GM19324 (cell line): Measurements from ENCODE around the gene ATRAID.
A peak's percentile ranks its signal among the peaks of the same experiment; 100 is the strongest.
"Not testable (repeated sequence)": the region's sequence is repeated elsewhere in the genome, so short reads cannot be mapped to it uniquely, and the experiment has no call there.

Experiments used
- ATAC-seq: cut with Tn5 transposase; IDR thresholded peaks from one replicate; pipeline ENCODE4 v1.9.1; 2021; ENCODE audit warnings: mild to moderate bottlenecking, moderate library complexity; ENCODE audit not compliant: unreplicated experiment, low FRiP score

The ATRAID gene

DNA sequence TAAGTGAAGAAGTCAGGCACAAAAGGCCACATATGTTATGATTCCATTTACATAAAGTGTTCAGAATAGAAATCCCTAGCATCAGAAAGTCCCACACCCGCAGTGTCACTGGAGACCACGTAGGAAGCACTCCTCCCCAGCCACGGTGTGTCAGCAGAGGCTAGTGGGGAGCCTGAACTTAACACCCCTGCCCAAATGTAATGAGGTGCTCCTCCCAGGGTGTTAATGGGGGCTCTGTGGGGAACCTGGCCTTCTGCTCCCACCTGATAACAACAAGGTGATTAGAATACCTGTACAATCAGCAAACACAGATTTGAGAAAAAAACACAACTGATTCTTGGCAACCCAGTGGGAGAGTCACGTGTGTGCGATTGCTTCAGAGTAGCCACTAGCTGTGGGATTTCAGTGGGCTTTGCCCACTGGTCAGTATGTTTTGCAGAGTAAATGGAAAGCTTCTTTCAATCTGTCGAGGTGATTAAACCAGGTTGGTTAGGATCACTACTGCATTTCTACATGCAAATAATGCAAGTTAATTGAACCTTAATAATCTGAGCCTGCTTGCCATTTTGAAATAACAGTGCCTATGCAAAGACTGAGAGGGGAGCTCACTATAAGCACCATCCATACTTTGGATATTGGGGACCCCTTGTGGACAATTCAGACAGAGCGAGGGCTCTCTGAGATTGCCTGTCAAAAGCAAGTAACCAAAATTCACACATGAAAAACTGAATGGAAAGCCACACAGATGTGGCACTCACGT, 20.6 kb upstream of the ATRAID start:
- no peak for ATAC-seq

DNA sequence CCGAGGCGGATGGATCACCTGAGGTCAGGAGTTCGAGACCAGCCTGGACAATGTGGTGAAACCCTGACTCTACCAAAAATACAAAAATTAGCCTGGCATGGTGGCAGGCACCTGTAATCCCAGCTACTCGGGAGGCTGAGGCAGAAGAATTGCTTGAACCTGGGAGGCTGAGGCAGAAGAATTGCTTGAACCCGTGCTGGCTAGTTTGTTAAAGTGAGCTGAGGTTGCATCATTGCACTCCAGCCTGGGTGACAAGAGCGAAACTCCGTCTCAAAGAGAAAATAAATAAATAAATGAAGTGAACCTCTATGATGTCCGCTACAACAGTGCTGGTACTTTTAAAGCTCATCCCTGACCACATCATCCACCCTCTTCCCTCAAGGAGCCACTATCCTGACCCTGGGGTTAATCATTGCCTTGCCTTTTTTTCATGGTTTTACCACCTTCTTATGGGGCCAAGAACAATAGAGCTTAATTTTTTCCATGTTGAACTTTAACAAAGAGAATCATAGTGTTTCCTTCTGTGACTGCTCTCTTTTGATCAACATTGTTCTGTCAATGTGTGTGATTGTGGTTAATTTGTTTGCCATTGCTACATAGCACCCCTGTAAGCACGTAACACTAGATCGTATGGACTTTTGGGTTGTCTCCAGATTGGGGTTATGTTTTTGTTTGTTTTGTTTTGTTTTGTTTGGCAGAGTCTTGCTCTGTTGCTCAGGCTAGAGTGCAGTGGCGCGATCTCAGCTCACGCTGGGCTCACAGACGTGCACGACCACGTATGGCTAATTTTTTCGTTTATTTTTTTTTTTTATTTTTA, 17.1 kb upstream of the ATRAID start:
- no peak for ATAC-seq

DNA sequence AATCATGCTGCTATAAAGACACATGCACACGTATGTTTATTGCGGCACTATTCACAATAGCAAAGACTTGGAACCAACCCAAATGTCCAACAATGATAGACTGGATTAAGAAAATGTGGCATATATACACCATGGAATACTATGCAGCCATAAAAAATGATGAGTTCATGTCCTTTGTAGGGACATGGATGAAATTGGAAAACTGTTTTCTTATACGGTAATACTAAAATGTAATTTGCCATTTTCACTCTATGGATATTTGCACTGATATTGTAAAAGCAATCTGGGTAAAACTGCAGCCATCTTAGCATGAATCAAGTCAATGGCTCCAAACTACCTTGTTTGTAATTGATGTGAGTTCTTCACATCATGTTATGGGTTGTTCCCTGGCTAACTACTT, 16.0 kb upstream of the ATRAID start:
- not testable (repeated sequence) for ATAC-seq

DNA sequence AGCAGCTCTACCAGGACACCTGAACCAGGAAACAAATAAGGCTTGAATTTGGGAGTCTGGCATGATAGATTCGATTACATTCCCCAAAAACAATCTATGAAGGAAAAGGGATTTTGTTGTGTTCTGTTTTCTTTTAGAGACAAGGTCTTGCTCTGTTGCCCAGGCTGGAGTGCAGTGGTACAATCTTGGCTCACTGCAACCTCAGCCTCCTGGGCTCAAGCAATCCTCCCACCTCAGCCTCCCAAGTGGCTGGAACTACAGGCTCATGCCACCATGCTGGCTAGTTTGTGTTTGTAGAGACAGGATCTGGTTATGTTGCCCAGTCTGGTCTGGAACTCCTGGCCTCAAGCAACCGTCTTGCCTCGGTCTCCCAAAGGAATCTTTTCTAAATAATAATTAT, 13.8 kb upstream of the ATRAID start:
- ATAC-seq: not testable (repeated sequence)

DNA sequence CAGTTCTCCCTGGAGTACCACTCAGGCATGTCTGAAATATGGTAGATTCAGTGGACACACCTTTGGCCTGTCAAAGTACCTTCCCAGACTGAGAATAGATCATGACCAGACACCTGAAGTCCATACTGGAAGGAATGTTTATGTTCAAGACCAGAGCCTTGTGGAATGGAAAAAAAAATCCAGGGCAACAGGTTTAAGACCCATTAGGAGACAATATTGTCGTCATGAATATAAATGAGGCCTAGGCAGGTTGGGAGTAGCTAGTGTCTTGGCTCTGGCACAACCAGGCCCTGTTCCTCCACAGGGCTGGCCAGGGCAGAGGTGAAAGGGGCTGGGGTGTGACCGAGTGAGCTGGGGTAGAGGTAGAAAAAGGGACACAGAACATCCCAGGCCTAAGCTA, 13.2 kb upstream of the ATRAID start:
- ATAC-seq: no peak

DNA sequence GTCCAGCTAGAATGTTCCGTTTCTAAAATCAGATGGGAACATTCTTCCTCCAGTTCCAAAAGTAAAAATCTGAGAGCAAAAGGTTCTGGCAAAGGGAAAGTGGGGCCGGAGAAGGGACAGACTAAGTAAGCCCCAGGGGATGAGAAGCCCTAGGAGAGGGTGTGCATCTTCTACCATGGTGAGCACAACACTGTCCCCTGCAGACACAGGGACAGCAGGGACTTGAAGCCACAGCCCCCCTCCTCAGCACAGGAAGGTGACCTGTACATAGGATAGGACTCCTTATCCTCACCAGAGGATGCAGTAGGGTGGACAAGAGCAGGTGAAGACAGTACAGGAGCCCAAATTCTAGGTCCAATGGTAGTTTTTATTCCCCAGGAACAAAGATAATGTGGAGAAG, 12.6 kb upstream of the ATRAID start:
- no peak for ATAC-seq

DNA sequence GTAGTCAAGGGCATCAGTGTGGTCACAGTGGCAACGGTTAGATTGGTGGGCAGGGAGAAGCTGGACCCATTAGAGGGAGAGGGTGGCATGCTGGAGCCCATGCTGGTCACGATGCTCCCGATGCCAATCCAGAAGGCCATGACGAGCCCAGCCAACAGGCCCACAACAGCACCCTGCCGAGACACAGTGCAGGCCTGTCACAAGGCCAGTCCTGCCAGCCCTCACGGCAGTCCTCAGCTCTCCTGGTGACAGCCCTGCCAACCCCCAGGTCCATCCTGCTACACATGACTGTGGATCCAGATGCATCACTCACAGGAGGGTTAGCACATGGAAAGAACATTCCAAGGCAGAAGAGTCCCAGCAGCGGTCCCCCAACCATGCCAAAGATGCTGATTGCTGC, 10.2 kb upstream of the ATRAID start:
- ATAC-seq: no peak

DNA sequence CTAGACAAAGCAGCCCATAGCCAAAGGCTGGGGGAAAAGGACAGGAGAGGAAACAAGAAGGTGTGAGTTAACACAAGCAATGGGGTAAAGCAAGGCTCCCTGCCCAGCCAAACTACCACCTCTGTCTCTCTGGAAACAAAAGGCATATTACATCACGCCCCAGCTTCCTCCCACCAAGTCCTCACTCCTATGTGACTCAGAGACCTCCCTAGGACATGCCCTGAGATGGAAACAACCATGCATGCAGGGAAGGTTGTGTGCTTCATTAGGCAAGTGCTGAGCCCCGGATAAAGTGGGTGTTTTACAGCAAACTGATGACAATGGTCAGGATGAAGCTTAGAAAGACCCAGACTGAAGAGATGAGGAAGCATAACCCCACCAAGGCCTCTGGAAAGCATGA, 9.0 kb upstream of the ATRAID start:
- no peak for ATAC-seq

DNA sequence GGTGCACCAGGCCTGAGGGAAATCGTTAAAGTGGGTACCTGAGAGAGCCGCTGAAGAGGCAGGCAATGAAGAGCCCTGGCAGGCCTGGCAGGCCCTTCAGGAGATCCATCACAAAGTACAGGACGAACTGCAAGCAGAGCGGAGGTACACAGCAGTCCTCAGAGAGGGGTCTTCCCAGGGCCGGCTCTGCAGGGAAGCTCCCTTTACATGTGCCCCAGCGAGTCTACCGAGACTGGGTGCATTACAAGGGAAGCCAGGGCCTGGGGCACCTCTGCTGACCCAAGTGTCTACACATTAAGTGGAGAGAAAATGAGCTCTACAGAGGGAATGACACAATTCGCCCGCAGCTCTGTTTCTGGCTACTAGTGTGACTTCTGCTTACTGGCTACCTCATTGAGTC, 8.1 kb upstream of the ATRAID start:
- ATAC-seq: no peak

DNA sequence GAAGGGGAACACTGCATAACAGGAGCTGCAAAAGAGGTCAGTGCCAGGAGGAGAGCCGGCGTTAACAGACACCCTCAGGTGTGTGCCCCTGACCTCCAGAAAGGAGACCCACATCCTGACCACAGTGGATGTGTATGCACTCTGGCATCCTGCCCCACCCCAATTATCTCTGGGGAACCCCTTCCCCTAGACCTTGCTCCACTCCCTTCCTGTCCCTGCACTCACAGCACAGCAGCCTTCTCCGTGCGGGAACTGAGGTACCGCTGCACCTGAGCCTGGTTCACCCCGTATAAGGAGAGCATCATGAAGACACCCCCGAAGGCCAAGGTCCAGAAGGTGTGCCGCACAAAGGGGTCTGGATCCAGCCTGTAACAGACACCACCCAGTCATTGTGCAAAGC, 7.3 kb upstream of the ATRAID start:
- ATAC-seq: no peak

DNA sequence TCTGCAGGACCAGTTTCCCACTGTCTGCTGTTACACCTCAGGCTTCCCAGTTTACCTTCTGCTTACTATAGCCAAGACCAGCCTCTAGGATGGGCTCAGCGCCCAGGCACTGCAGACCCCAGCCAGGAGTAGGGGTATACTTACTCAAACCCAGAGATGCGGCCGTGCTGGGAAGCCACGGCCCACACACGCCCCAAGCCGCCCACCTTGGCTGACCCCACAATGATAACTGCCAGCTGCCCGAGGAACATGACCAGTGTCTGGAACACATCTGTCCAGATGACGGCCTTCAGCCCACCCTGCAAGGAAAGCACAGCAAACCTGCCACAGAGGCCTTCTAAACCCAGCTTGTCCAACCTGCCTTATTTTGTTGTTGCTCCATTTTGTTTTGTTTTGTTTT, 6.6 kb upstream of the ATRAID start:
- ATAC-seq: no peak

DNA sequence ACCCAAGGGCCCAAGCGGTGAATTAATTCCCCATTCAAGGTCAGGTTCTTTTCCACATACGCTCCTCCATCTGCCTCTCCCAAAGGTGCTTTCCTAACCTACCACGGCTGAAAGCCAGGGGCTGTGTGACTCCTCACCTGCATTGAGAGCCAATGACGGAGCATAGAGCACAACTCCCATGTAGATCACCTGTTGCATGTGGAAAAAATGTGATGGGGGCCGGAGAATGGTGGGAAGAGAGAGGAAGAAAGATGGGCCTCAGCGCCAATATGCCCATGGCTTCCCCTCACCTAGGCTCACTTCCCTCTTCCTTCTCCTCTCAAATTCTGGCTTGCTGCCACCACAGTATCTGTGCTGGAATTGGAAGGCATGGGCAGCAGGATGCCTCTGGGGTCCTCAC, 5.5 kb upstream of the ATRAID start:
- no peak for ATAC-seq

DNA sequence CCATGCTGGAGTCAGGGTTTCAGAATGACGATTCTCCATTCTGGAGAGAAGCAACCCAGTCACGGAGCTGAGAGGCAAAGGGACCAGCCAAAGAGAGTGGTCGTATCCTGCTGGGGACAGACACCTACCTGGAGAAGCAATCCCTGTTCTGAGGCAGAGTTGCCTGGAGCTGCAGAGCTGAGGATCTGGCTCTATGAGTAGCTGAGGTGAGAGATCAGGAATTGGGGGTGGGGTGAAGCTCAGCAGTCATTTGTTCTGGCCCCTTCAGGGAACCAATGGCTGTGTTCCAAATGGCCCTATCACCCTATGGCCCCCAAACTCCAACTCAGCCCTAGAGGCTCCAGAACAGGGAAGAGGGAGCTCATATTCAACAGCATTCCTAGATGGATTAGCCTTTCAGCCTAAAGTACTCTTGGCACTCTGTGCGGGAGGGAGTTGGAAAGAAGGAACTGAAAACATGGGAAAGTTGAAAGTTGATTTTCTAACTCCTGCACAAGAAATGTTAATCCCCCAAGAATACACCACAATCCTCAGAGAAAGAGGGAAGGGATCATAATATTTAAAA, 3.3 kb upstream of the ATRAID start:
- no peak for ATAC-seq

DNA sequence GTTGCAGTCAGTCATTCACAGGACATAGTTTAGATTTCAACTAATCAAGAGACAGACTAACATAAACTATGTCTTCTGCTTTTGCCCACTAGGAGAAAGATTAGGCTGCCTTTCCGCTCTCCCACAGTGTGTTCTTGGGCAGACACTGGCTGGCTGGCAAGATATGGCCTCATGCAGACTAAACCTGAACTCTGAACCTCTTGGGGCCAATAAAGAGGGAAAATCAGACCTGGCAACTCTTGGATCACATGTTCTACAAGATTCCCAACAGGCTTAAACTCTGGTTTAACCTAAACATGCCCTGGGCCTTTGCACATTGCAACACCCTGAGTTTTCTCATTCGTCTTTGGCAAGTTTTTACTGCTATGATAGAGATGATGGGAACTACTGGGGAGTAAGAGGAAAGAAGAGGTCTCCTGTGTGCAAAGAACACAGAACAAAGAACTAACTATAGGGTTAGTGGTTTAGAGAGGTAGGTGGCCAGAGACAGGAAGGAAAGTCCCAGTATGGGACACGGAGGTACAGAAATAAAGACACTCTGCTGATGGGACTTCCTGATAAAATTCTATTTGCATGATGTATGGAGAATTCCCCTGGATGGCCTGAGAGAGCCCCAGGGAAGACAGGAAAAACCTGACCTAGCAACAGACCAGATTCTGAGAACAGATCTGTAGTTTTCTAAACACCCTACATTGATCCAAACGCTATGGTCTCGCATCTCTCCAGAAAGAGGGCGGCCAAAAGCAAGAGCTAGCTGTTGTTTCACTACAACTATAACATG, 2.0 kb upstream of the ATRAID start:
- no peak for ATAC-seq

DNA sequence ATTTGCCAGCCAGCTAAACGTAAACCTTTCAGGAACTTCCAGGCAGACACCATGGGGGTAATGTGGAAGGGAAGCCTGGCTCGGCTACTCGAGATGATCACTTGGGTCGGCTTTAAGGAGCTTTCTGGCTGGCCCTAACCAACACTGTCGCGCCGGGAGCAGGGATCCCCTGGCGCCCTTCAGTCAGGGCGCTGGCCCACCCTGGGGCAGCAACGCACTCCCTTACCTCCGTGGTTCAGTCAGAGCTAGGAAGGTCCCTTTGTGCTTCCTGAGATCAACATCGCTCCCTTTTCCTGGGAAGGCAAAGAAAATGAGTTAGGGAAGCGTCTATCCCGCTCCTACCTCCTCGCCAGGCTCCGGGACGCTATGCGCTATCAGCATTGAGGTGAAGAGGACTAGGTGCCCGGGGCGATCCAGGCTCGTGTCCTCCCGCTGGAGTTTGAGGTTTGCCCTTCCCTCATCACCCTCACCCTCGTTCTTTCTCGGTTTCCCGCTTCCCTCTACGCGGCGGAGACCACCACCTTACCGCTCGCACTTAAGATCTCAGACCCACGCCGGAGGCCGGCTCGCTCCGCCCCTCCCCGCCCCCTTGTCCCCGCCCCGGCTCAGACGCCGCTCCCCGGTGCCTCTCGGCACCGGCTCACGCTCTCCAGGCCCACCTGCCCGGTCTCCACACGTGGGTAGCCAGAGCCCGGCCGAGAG, 449 bp upstream of the ATRAID start:
- ATAC-seq: peak; percentile 6

DNA sequence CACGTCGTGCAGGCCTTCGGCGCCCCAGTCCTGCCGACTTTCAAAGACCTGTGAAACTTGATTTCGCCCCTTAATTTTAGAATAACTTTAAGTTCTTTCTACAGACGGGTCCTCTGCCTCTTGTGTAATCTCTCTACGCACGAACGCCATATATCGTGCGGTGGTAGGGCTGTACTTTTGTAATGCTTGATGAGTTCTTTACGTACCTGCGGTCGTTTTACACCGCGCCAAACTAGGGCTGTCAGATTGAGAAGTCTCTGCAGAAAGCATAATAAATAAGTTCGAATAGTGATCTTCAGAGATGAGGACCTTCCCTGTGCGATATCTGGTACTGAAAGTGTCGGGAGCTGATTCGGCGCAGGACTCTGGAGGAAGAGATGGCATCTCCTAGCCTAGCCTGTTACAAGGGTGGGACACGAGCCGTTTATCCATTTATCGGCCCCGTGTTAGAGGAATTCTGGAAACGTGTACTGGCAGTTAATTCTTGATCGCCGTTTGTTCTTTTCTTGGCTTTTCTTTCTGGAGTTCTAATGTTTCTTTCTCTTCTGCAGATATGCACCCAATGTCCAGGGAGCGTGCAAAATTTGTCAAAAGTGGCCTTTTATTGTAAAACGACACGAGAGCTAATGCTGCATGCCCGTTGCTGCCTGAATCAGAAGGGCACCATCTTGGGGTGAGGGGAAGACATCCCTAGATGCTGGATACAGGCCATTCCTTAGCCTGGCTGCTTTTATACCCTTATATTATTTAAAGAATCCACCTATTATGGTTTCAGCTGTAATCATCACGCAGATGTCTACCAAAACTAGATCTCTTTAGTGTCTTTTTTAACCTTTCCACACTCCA, 1.0 kb downstream of the ATRAID start:
- peak; percentile 3 for ATAC-seq

DNA sequence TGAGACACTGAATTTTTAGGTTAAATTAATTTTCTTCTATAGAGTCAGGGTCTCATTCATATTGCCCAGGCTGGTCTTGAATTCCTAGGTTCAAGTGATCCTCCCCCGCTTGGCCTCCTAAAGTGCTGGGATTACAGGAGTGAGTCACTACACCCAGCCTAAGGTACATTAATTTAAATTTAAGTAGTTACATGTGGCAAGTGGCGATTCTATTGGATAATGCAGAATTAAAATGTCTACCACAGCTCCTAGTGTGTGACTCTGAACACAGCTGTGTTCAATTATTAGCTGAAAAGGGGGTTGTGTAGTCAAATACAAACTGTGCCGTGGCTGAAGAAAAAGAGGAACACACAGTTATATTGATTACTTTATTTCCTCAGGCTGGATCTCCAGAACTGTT, 3.1 kb downstream of the ATRAID start:
- no peak for ATAC-seq

DNA sequence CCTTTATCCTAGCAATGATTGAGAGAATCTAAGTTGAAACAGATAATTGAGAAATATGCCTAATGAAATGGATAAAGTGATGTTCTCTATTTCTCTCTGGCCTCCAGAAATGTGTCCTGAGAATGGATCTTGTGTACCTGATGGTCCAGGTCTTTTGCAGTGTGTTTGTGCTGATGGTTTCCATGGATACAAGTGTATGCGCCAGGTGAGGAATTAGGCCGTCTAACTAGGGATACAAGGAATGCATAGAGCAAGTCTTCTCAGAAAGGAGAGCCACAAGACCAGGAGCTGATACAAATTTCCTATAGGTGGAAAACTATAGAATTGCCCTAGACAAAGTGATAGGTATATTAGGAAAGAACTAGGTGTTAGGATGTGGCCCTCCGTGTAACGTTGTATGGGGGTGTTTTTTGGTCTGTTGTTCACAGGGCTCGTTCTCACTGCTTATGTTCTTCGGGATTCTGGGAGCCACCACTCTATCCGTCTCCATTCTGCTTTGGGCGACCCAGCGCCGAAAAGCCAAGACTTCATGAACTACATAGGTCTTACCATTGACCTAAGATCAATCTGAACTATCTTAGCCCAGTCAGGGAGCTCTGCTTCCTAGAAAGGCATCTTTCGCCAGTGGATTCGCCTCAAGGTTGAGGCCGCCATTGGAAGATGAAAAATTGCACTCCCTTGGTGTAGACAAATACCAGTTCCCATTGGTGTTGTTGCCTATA, 4.7 kb downstream of the ATRAID start:
- ATAC-seq: no peak
